OCI-LY7 (cell line): Measurements from ENCODE around the gene HADHB. TPM values are rescaled to one million over a fixed set of nuclear protein-coding genes. Genes with fewer than 3 reads are reported as not detected.

Source experiments
- BruUV-seq: library from RNA; stranded (reverse); fragments of 400-500 nt; replicated peaks from 2 replicates; lab custom pipeline; 2021; lab: Mats Ljungman, UMichigan
- CTCF ChIA-PET: fragments of 300-600 bp; sonication (Branson Sonifier 250); formaldehyde crosslinking; loops from one replicate; lab custom pipeline; 2022; ENCODE audit warnings: antibody characterized with exemption; ENCODE audit not compliant: unreplicated experiment; lab: Charles Lee
- POLR2A ChIA-PET: fragments of 300-600 bp; sonication (Branson Sonifier 250); formaldehyde crosslinking; loops from one replicate; lab custom pipeline; 2022; ENCODE audit warnings: antibody characterized with exemption; lab: Charles Lee
- DNase-seq: peaks from one replicate; pipeline ENCODE4 v3.0.0-alpha.2; 2015; ENCODE audit warnings: low spot score
- H2AFZ ChIP-seq: fragments of 200-600 bp; sonication (generic), shearing (Covaris generic); 2 replicates; pipeline ENCODE4 v1.6.1; 2014; ENCODE audit warnings: mild to moderate bottlenecking, antibody characterized with exemption, low read length, moderate library complexity
- H3K27ac ChIP-seq: fragments of 200-600 bp; sonication (generic); 2 replicates; pipeline ENCODE4 v1.5.1; 2014; ENCODE audit warnings: mixed run types, low read depth, mild to moderate bottlenecking, moderate library complexity, low read length, inconsistent platforms; ENCODE audit not compliant: poor library complexity, severe bottlenecking
- H3K36me3 ChIP-seq: fragments of 200-600 bp; sonication (generic); 2 replicates; pipeline ENCODE4 v1.6.1; 2014; ENCODE audit warnings: mild to moderate bottlenecking, antibody characterized with exemption, low read length, moderate library complexity, mixed read lengths; ENCODE audit not compliant: insufficient read depth
- H3K4me1 ChIP-seq: fragments of 200-600 bp; sonication (generic); 2 replicates; pipeline ENCODE4 v1.5.1; 2014; ENCODE audit warnings: mild to moderate bottlenecking, low read length; ENCODE audit not compliant: insufficient read depth, poor library complexity, severe bottlenecking
- H3K4me2 ChIP-seq: fragments of 200-600 bp; sonication (generic); 2 replicates; pipeline ENCODE4 v1.6.1; 2014; ENCODE audit warnings: mild to moderate bottlenecking, low read length
- H3K4me3 ChIP-seq: fragments of 200-600 bp; sonication (generic); 2 replicates; pipeline ENCODE4 v1.5.1; 2014; ENCODE audit warnings: mild to moderate bottlenecking, low read depth, low read length; ENCODE audit not compliant: poor library complexity, severe bottlenecking
- H3K79me2 ChIP-seq: fragments of 200-600 bp; sonication (generic); 2 replicates; pipeline ENCODE4 v1.6.1; 2016; ENCODE audit warnings: low read depth, mild to moderate bottlenecking, low read length, moderate library complexity, mixed read lengths; ENCODE audit not compliant: insufficient read depth
- H3K9me2 ChIP-seq: fragments of 200-600 bp; sonication (generic); 2 replicates; pipeline ENCODE4 v1.6.1; 2016; ENCODE audit warnings: mild to moderate bottlenecking, low read length, mixed read lengths; ENCODE audit not compliant: insufficient read depth
- H3K9me3 ChIP-seq: fragments of 200-600 bp; sonication (generic); 2 replicates; pipeline ENCODE4 v1.6.1; 2014; ENCODE audit warnings: mild to moderate bottlenecking, mixed run types, low read length, mixed read lengths
- H4K20me1 ChIP-seq: fragments of 200-600 bp; sonication (generic); 2 replicates; pipeline ENCODE4 v1.6.1; 2014; ENCODE audit warnings: mild to moderate bottlenecking, antibody characterized with exemption, low read length, moderate library complexity, mixed read lengths; ENCODE audit not compliant: insufficient read depth
- CTCF ChIP-seq: fragments of 200-600 bp; sonication (generic); conservative IDR thresholded peaks from 2 replicates; pipeline ENCODE4 v1.5.1; 2014; ENCODE audit warnings: mild to moderate bottlenecking, antibody characterized with exemption, low read length, moderate library complexity, mixed read lengths
- EZH2phosphoT487 ChIP-seq: fragments of 200-600 bp; sonication (generic); IDR thresholded peaks from 2 replicates; pipeline ENCODE4 v1.6.1; 2018; ENCODE audit warnings: low read depth, borderline replicate concordance, mild to moderate bottlenecking, mixed run types, antibody characterized with exemption, low read length, moderate library complexity, mixed read lengths
- intact Hi-C: fragments of 100-400 bp; cut with micrococcal nuclease; formaldehyde crosslinking; loops from one replicate; pipeline ENCODE4 v1.10.0; 2022; ENCODE audit not compliant: unreplicated experiment
- total RNA-seq, 2 experiments: library from RNA; depleted of rRNA in 1 of 2; stranded (reverse); fragments of >200 nt in 1 of 2; shearing (Covaris generic) in 1 of 2; gene quantifications; 2 replicates each; pipeline ENCODE4 v1.2.3, GENCODE V29; 2014 to 2022

The HADHB gene
- total RNA-seq, 2 experiments from 2014 or later = 35.5 to 55.7 TPM

- Histone ChIP-seq H3K79me2 (no peaks in the 10 kb centered on the region), H3K4me1 (no peaks in the 10 kb centered on the region), H3K4me2 (no peak overlapping the region), H3K4me3 (no peak overlapping the region), H2AFZ (no peak overlapping the region), H3K9me3 (no peaks in the 10 kb centered on the region), H3K36me3 (no peaks in the 10 kb centered on the region), H4K20me1 (no peaks in the 10 kb centered on the region), H3K9me2 (no peaks in the 10 kb centered on the region), H3K27ac (no peak overlapping the region)
- no TSS peak for BruUV-seq
- intact Hi-C loops = no loop called here
- CTCF ChIA-PET = no interaction called here
- TF ChIP-seq CTCF = no peak
- TF ChIP-seq EZH2phosphoT487 = no peak
- POLR2A ChIA-PET = no interaction called here
- no peak for DNase-seq
Measured at GRCh38 chr2:26305540-26305939, 60.8 kb downstream of the HADHB start.

- POLR2A ChIA-PET = no interaction called here
Measured at GRCh38 chr2:26309921-26310320, 65.2 kb downstream of the HADHB start.

DNA sequence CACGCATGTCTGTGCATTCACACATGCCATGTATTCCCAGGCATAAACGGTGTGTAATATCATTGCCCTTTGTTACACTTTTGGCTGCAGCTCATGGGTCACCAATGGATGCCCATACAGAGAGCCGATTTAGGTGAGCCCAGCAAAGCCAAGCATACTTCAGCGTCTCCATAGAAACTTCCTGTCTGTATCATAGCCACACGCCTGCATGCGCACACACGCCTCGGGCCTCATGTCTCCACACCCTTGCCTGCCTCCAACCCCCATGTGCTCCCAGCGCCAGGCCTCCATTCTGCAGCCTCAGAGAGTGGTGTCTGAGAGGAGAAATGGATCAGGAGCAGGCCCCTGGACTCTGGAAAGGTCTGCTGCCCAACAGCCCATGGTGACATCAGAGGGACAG, 67.7 kb downstream of the HADHB start:
- H3K36me3 ChIP-seq = no peaks in the 10 kb centered on the region
- no peak overlapping the region for H3K4me3 ChIP-seq
- ChIA-PET CTCF (no interaction called here), POLR2A (no interaction called here)
- H4K20me1 ChIP-seq = no peaks in the 10 kb centered on the region
- H3K9me3 ChIP-seq = no peaks in the 10 kb centered on the region
- no TSS peak for BruUV-seq
- no peaks in the 10 kb centered on the region for H3K4me1 ChIP-seq
- TF ChIP-seq CTCF (no peak), EZH2phosphoT487 (no peak)
- no peaks in the 10 kb centered on the region for H3K9me2 ChIP-seq
- H3K27ac ChIP-seq = no peak overlapping the region
- intact Hi-C loops = no loop called here
- no peak for DNase-seq
- H3K79me2 ChIP-seq = no peaks in the 10 kb centered on the region
- H3K4me2 ChIP-seq = no peak overlapping the region
- no peak overlapping the region for H2AFZ ChIP-seq

More at GRCh38 chr2:26309921-26310320, 65.2 kb downstream of the HADHB start:
- no peaks in the 10 kb centered on the region for H3K79me2 ChIP-seq
- no peaks in the 10 kb centered on the region for H3K36me3 ChIP-seq
- H3K9me3 ChIP-seq = no peaks in the 10 kb centered on the region
- CTCF ChIA-PET = no interaction called here
- H3K4me2 ChIP-seq = no peak overlapping the region
- no peaks in the 10 kb centered on the region for H4K20me1 ChIP-seq
- DNase-seq = no peak
- H3K27ac ChIP-seq = no peak overlapping the region
- no peaks in the 10 kb centered on the region for H3K4me1 ChIP-seq
- no TSS peak for BruUV-seq
- no peaks in the 10 kb centered on the region for H3K9me2 ChIP-seq
- no peak overlapping the region for H3K4me3 ChIP-seq
- H2AFZ ChIP-seq = no peak overlapping the region
- intact Hi-C loops = no loop called here
- TF ChIP-seq EZH2phosphoT487 = no peak
- no peak for TF ChIP-seq CTCF
